HCT116 (cell line): ENCODE measurements around the gene MYLK4. TPM values are rescaled to one million over a fixed set of nuclear protein-coding genes. Genes with fewer than 3 reads are reported as not detected.

ENCODE experiments used
- ATAC-seq: fragments of 200-7000 bp; cut with Tn5 transposase; 2 replicates; pipeline ENCODE4 v1.9.1; 2020; ENCODE audit warnings: mild to moderate bottlenecking, moderate library complexity
- BruUV-seq: library from RNA; stranded (reverse); fragments of 400-500 nt; replicated peaks from 2 replicates; lab custom pipeline; 2021; lab: Mats Ljungman, UMichigan
- CTCF ChIA-PET: fragments of 300-600 bp; sonication (Branson Sonifier 250); formaldehyde crosslinking; loops from one replicate; lab custom pipeline; 2021; ENCODE audit warnings: antibody characterized with exemption; lab: Charles Lee
- POLR2A ChIA-PET: fragments of 300-600, 350-600 bp; sonication (Branson Sonifier 250); formaldehyde crosslinking; loops from one replicate; lab custom pipeline; 2021; ENCODE audit warnings: antibody characterized with exemption; lab: Charles Lee
- RAD21 ChIA-PET, 2 experiments: fragments of 300-600 bp; sonication (Branson Sonifier 250); formaldehyde crosslinking; loops; one replicate each; lab custom pipeline; 2023; ENCODE audit warnings: low total read pairs in 2 of 2; ENCODE audit not compliant: uncharacterized antibody in 2 of 2, unreplicated experiment in 2 of 2, low non-redundant PET in 1 of 2; lab: Charles Lee
- DNase-seq: peaks from one replicate; pipeline ENCODE4 v3.0.0-alpha.2; 2010; ENCODE audit warnings: low read depth, low spot score
- H2AFZ ChIP-seq: fragments of 200-600 bp; shearing (Covaris generic), sonication (generic); 2 replicates; pipeline ENCODE4 v1.6.1; 2017; ENCODE audit warnings: low read depth, mixed run types, mixed read lengths, antibody characterized with exemption, low read length; ENCODE audit not compliant: poor library complexity, severe bottlenecking
- H3K27ac ChIP-seq: 2 replicates; pipeline ENCODE4 v1.5.1; 2012; ENCODE audit warnings: low read depth, low read length
- H3K27me3 ChIP-seq: fragments of 200-600 bp; sonication (generic); 2 replicates; pipeline ENCODE4 v1.6.1; 2016; ENCODE audit warnings: mixed run types, low read length, mixed read lengths; ENCODE audit not compliant: insufficient read depth
- H3K36me3 ChIP-seq, 2 experiments: fragments of 200-500 bp in 1 of 2; fragments of 200-600 bp in 1 of 2; sonication (Bioruptor generic) in 1 of 2; sonication (generic) in 1 of 2; 2 replicates each; pipeline versions ENCODE4 v1.5.1 to v1.6.1; 2014 to 2016; ENCODE audit warnings: low read length in 2 of 2, inconsistent platforms in 1 of 2, mixed read lengths in 1 of 2, mixed run types in 1 of 2; ENCODE audit not compliant: insufficient read depth in 2 of 2, control insufficient read depth in 1 of 2
- H3K4me1 ChIP-seq, 2 experiments: fragments of 200-600 bp in 1 of 2; sonication (generic) in 1 of 2; 2 replicates each; pipeline versions ENCODE4 v1.5.1 to v1.6.1; 2012 to 2017; ENCODE audit warnings: low read length in 2 of 2, inconsistent platforms in 1 of 2, mild to moderate bottlenecking in 1 of 2, mixed read lengths in 1 of 2, mixed run types in 1 of 2, moderate library complexity in 1 of 2; ENCODE audit not compliant: insufficient read depth in 2 of 2, control insufficient read depth in 1 of 2
- H3K4me2 ChIP-seq: fragments of 200-600 bp; sonication (generic); 2 replicates; pipeline ENCODE4 v1.6.1; 2017; ENCODE audit warnings: mixed run types, low read length, mixed read lengths
- H3K4me3 ChIP-seq, 2 experiments: fragments of 200-600 bp in 1 of 2; sonication (generic) in 1 of 2; replicated peaks in 1 of 2; 2 replicates each; pipeline ENCODE4 v1.5.1; 2011 to 2016; ENCODE audit warnings: low read length in 2 of 2, control low read depth in 1 of 2, low read depth in 1 of 2, mild to moderate bottlenecking in 1 of 2, mixed read lengths in 1 of 2, mixed run types in 1 of 2
- H3K79me2 ChIP-seq: fragments of 200-600 bp; sonication (generic); 2 replicates; pipeline ENCODE4 v1.6.1; 2017; ENCODE audit warnings: mild to moderate bottlenecking, mixed run types, low read length, moderate library complexity, mixed read lengths; ENCODE audit not compliant: insufficient read depth
- H3K9ac ChIP-seq: fragments of 200-600 bp; sonication (generic); 2 replicates; pipeline ENCODE4 v1.6.1; 2016; ENCODE audit warnings: low read length, mixed read lengths
- H3K9me2 ChIP-seq: fragments of 200-600 bp; sonication (generic), shearing (Covaris generic); 2 replicates; pipeline ENCODE4 v1.6.1; 2017; ENCODE audit warnings: mixed run types, mild to moderate bottlenecking, moderate library complexity; ENCODE audit not compliant: insufficient read depth
- H3K9me3 ChIP-seq, 2 experiments: fragments of 200-500 bp in 1 of 2; fragments of 200-600 bp in 1 of 2; sonication (Bioruptor generic) in 1 of 2; sonication (generic) in 1 of 2; 2 replicates each; pipeline ENCODE4 v1.6.1; 2014 to 2017; ENCODE audit warnings: low read length in 2 of 2, mixed read lengths in 2 of 2, inconsistent platforms in 1 of 2, low read depth in 1 of 2, mild to moderate bottlenecking in 1 of 2, mixed run types in 1 of 2, moderate library complexity in 1 of 2; ENCODE audit not compliant: control insufficient read depth in 1 of 2, insufficient read depth in 1 of 2
- H4K20me1 ChIP-seq: fragments of 200-600 bp; sonication (generic), shearing (Covaris generic); 2 replicates; pipeline ENCODE4 v1.6.1; 2017; ENCODE audit warnings: mixed run types, mild to moderate bottlenecking, moderate library complexity; ENCODE audit not compliant: insufficient read depth
- ATF3 ChIP-seq: IDR thresholded peaks from 2 replicates; pipeline ENCODE4 v1.6.1; 2012
- CBX3 ChIP-seq: IDR thresholded peaks from 2 replicates; pipeline ENCODE4 v1.6.1; 2012; ENCODE audit warnings: low read depth
- EGR1 ChIP-seq: IDR thresholded peaks from 2 replicates; pipeline ENCODE4 v1.6.1; 2012; ENCODE audit warnings: low read depth
- EZH2phosphoT487 ChIP-seq: fragments of 200-600 bp; IDR thresholded peaks from 2 replicates; pipeline ENCODE4 v1.6.1; 2018; ENCODE audit warnings: antibody characterized with exemption, borderline replicate concordance
- FOSL1 ChIP-seq: IDR thresholded peaks from 2 replicates; pipeline ENCODE4 v1.6.1; 2012; ENCODE audit warnings: low read depth
- JUND ChIP-seq: IDR thresholded peaks from 2 replicates; pipeline ENCODE4 v1.6.1; 2012
- POLR2A ChIP-seq: IDR thresholded peaks from 2 replicates; pipeline ENCODE4 v1.7.0; 2011; ENCODE audit warnings: borderline replicate concordance; ENCODE audit not compliant: insufficient read depth, insufficient read length; ENCODE audit errors: extremely low read depth
- POLR2AphosphoS5 ChIP-seq: IDR thresholded peaks from 2 replicates; pipeline ENCODE4 v1.6.1; 2011; ENCODE audit warnings: mild to moderate bottlenecking, low read depth, low read length, moderate library complexity
- SP1 ChIP-seq: IDR thresholded peaks from 2 replicates; pipeline ENCODE4 v1.6.1; 2012; ENCODE audit warnings: low read depth
- TCF7L2 ChIP-seq: IDR thresholded peaks from 2 replicates; pipeline ENCODE4 v1.7.0; 2011; ENCODE audit warnings: borderline replicate concordance, inconsistent platforms; ENCODE audit not compliant: insufficient read depth, insufficient read length; ENCODE audit errors: extremely low read depth
- ZFX ChIP-seq: fragments of 450-650 bp; IDR thresholded peaks from 2 replicates; pipeline ENCODE4 v1.6.1; 2017
- ZNF274 ChIP-seq: fragments of 200-500 bp; sonication (Bioruptor generic); IDR thresholded peaks from 2 replicates; pipeline ENCODE4 v1.6.1; 2014; ENCODE audit warnings: mild to moderate bottlenecking, low read depth, low read length, inconsistent platforms
- intact Hi-C: fragments of 100-400 bp; cut with micrococcal nuclease; formaldehyde crosslinking; loops from 2 replicates; pipeline ENCODE4 v1.10.0; 2022
- total RNA-seq: library from RNA; stranded (reverse); gene quantifications from one replicate; pipeline ENCODE4 v1.2.1, GENCODE V29; 2021; ENCODE audit not compliant: unreplicated experiment
- TF ChIP-seq, protein P1 (sequence below): IDR thresholded peaks from 2 replicates; pipeline ENCODE4 v1.6.1; 2012
- TF ChIP-seq, protein P2 (sequence below): IDR thresholded peaks from 2 replicates; pipeline ENCODE4 v1.6.1; 2012; ENCODE audit warnings: low read depth

Gene MYLK4
- total RNA-seq, 1 experiment from 2014 or later = 0.27 TPM

DNA sequence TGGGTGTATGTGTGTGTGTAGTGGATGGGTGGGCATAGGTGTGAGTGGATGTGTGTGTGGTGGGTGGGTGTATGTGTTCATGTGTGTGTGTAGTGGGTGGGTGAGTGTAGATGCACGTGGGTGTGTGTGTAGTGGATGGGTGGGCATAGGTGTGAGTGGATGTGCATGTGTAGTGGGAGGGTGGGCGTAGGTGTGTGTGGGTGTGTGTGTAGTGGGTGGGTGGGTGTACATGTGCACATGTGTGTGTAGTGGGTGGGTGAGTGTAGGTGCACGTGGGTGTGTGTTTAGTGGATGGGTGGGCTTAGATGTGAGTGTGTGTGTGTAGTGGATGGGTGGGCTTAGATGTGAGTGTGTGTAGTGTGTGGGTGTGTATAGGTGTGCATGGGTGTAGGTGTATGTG lies 104.4 kb downstream of the MYLK4 start:
- ATAC-seq (no peak), DNase-seq (no peak)
- Histone ChIP-seq H2AFZ (no peak overlapping the region), H3K4me2 (no peak overlapping the region), H3K9ac (no peak overlapping the region), H3K9me2 (no peaks in the 10 kb centered on the region), H3K9me3 (no peaks in the 10 kb centered on the region), H3K79me2 (no peaks in the 10 kb centered on the region), H4K20me1 (no peaks in the 10 kb centered on the region), H3K4me3 (no peak overlapping the region), H3K27ac (no peak overlapping the region), H3K4me1 (no peaks in the 10 kb centered on the region), H3K27me3 (no peaks in the 10 kb centered on the region), H3K36me3 (no peaks in the 10 kb centered on the region)
- BruUV-seq = no TSS peak
- ChIA-PET RAD21 (no interaction called here), POLR2A (interaction anchor here (1.9 kb wide), 1 partner anchor 15 kb away, joined by 6 read pairs; no protein-coding TSS in a partner anchor), CTCF (interaction anchor here (1.7 kb wide), 1 partner anchor 11 kb away, joined by 15 read pairs; no protein-coding TSS in a partner anchor)
- TF ChIP-seq ZNF274 (no peak), JUND (no peak), ZFX (no peak), TCF7L2 (no peak)
- TF ChIP-seq, protein P1, sequence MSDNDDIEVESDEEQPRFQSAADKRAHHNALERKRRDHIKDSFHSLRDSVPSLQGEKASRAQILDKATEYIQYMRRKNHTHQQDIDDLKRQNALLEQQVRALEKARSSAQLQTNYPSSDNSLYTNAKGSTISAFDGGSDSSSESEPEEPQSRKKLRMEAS = no peak
- intact Hi-C loops = no loop called here

- Histone ChIP-seq H2AFZ (no peak overlapping the region), H3K4me2 (no peak overlapping the region), H3K27ac (no peak overlapping the region), H3K36me3 (no peaks in the 10 kb centered on the region), H4K20me1 (no peaks in the 10 kb centered on the region), H3K79me2 (no peaks in the 10 kb centered on the region), H3K9ac (no peak overlapping the region), H3K9me2 (no peaks in the 10 kb centered on the region), H3K27me3 (no peaks in the 10 kb centered on the region), H3K9me3 (no peaks in the 10 kb centered on the region), H3K4me1 (no peaks in the 10 kb centered on the region), H3K4me3 (no peak overlapping the region)
- ChIA-PET RAD21 (no interaction called here), POLR2A (no interaction called here), CTCF (no interaction called here)
- ATAC-seq (no peak), DNase-seq (no peak)
- TF ChIP-seq ZNF274 (no peak), ATF3 (no peak), CBX3 (no peak), EGR1 (no peak), SP1 (no peak), POLR2AphosphoS5 (no peak), EZH2phosphoT487 (no peak), FOSL1 (no peak), POLR2A (no peak)
- TF ChIP-seq, protein P2, sequence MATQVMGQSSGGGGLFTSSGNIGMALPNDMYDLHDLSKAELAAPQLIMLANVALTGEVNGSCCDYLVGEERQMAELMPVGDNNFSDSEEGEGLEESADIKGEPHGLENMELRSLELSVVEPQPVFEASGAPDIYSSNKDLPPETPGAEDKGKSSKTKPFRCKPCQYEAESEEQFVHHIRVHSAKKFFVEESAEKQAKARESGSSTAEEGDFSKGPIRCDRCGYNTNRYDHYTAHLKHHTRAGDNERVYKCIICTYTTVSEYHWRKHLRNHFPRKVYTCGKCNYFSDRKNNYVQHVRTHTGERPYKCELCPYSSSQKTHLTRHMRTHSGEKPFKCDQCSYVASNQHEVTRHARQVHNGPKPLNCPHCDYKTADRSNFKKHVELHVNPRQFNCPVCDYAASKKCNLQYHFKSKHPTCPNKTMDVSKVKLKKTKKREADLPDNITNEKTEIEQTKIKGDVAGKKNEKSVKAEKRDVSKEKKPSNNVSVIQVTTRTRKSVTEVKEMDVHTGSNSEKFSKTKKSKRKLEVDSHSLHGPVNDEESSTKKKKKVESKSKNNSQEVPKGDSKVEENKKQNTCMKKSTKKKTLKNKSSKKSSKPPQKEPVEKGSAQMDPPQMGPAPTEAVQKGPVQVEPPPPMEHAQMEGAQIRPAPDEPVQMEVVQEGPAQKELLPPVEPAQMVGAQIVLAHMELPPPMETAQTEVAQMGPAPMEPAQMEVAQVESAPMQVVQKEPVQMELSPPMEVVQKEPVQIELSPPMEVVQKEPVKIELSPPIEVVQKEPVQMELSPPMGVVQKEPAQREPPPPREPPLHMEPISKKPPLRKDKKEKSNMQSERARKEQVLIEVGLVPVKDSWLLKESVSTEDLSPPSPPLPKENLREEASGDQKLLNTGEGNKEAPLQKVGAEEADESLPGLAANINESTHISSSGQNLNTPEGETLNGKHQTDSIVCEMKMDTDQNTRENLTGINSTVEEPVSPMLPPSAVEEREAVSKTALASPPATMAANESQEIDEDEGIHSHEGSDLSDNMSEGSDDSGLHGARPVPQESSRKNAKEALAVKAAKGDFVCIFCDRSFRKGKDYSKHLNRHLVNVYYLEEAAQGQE = no peak
- no TSS peak for BruUV-seq
- intact Hi-C loops = no loop called here
Observed at GRCh38 chr6:2643935-2644539, 106.7 kb downstream of the MYLK4 start.
